Liver (tissue), 9 donors: ENCODE results near the gene UBE3D. TPM values are rescaled to one million over a fixed set of nuclear protein-coding genes. Genes with fewer than 3 reads are reported as not detected.

Experiments
- DNase-seq: peaks from one replicate; pipeline ENCODE4 v3.0.0-alpha.2; 2017; ENCODE audit warnings: low spot score
- H3K27ac ChIP-seq, 2 donors: one replicate each; pipeline ENCODE4 v1.7.0; 2013; ENCODE audit warnings: inconsistent platforms in 2 of 2, low read length in 2 of 2, control low read depth in 1 of 2, low read depth in 1 of 2, mild to moderate bottlenecking in 1 of 2
- H3K27me3 ChIP-seq, 4 donors: one replicate each; pipeline versions ENCODE4 v1.6.1 to v1.7.0; 2013; ENCODE audit warnings: low read length in 3 of 4, inconsistent platforms in 1 of 4, mild to moderate bottlenecking in 1 of 4, moderate library complexity in 1 of 4; ENCODE audit not compliant: control insufficient read depth in 4 of 4, insufficient read depth in 4 of 4
- H3K36me3 ChIP-seq, 4 donors: one replicate each; pipeline versions ENCODE4 v1.6.1 to v1.7.0; 2013; ENCODE audit warnings: low read length in 3 of 4, mild to moderate bottlenecking in 3 of 4, low read depth in 1 of 4, moderate library complexity in 1 of 4; ENCODE audit not compliant: control insufficient read depth in 4 of 4, insufficient read depth in 3 of 4
- H3K4me1 ChIP-seq, 4 donors: one replicate each; pipeline versions ENCODE4 v1.6.1 to v1.7.0; 2013; ENCODE audit warnings: low read length in 3 of 4, mild to moderate bottlenecking in 3 of 4, moderate library complexity in 1 of 4; ENCODE audit not compliant: control insufficient read depth in 4 of 4, insufficient read depth in 4 of 4
- H3K4me3 ChIP-seq, 3 donors: one replicate each; pipeline versions ENCODE4 v1.6.1 to v1.7.0; 2013; ENCODE audit warnings: low read length in 3 of 3, control low read depth in 1 of 3, low read depth in 1 of 3, mild to moderate bottlenecking in 1 of 3
- H3K9ac ChIP-seq, 2 donors: one replicate each; pipeline ENCODE4 v1.7.0; 2013; ENCODE audit warnings: low read length in 2 of 2, mild to moderate bottlenecking in 2 of 2, moderate library complexity in 2 of 2, control low read depth in 1 of 2, low read depth in 1 of 2
- H3K9me3 ChIP-seq, 4 donors: one replicate each; pipeline versions ENCODE4 v1.6.1 to v1.7.0; 2013; ENCODE audit warnings: low read length in 3 of 4; ENCODE audit not compliant: control insufficient read depth in 4 of 4
- ATF3 ChIP-seq: IDR thresholded peaks from 2 replicates; pipeline ENCODE4 v1.6.1; 2016; ENCODE audit warnings: antibody characterized with exemption
- CTCF ChIP-seq: fragments of 150-350 bp; IDR thresholded peaks from 2 replicates; pipeline ENCODE4 v1.5.1; 2017; ENCODE audit warnings: improper control_type of control experiment, low read depth, low read length; ENCODE audit not compliant: missing input control
- EGR1 ChIP-seq, 2 donors: IDR thresholded peaks; 2 replicates each; pipeline ENCODE4 v1.6.1; 2016 to 2018; ENCODE audit warnings: antibody characterized with exemption in 2 of 2, low read depth in 2 of 2
- FOXA1 ChIP-seq: IDR thresholded peaks from 2 replicates; pipeline ENCODE4 v1.6.1; 2016; ENCODE audit warnings: antibody characterized with exemption
- FOXA2 ChIP-seq: IDR thresholded peaks from 2 replicates; pipeline ENCODE4 v1.6.1; 2016; ENCODE audit warnings: antibody characterized with exemption
- GABPA ChIP-seq, 2 donors: IDR thresholded peaks in 1 of 2; conservative IDR thresholded peaks in 1 of 2; 2 replicates each; pipeline ENCODE4 v1.6.1; 2016; ENCODE audit warnings: antibody characterized with exemption in 2 of 2, mild to moderate bottlenecking in 1 of 2, moderate library complexity in 1 of 2
- HNF4A ChIP-seq, 2 donors: conservative IDR thresholded peaks; 2 replicates each; pipeline ENCODE4 v1.6.1; 2016; ENCODE audit warnings: antibody characterized with exemption in 2 of 2, mild to moderate bottlenecking in 2 of 2
- HNF4G ChIP-seq: IDR thresholded peaks from 2 replicates; pipeline ENCODE4 v1.6.1; 2016; ENCODE audit warnings: antibody characterized with exemption
- JUND ChIP-seq, 2 donors: IDR thresholded peaks; 2 replicates each; pipeline ENCODE4 v1.6.1; 2016; ENCODE audit warnings: antibody characterized with exemption in 2 of 2
- MAX ChIP-seq: IDR thresholded peaks from 2 replicates; pipeline ENCODE4 v1.6.1; 2016; ENCODE audit warnings: antibody characterized with exemption
- NR2F2 ChIP-seq: IDR thresholded peaks from 2 replicates; pipeline ENCODE4 v1.6.1; 2016; ENCODE audit warnings: antibody characterized with exemption
- RAD21 ChIP-seq, 2 donors: IDR thresholded peaks; 2 replicates each; pipeline ENCODE4 v1.6.1; 2016; ENCODE audit warnings: antibody characterized with exemption in 2 of 2, mild to moderate bottlenecking in 2 of 2
- REST ChIP-seq: IDR thresholded peaks from 2 replicates; pipeline ENCODE4 v1.6.1; 2016; ENCODE audit warnings: antibody characterized with exemption, mild to moderate bottlenecking
- RXRA ChIP-seq, 2 donors: IDR thresholded peaks; 2 replicates each; pipeline ENCODE4 v1.6.1; 2017 to 2018; ENCODE audit warnings: antibody characterized with exemption in 2 of 2, mild to moderate bottlenecking in 1 of 2
- SP1 ChIP-seq: IDR thresholded peaks from 2 replicates; pipeline ENCODE4 v1.6.1; 2018; ENCODE audit warnings: antibody characterized with exemption, mild to moderate bottlenecking
- TAF1 ChIP-seq: conservative IDR thresholded peaks from 2 replicates; pipeline ENCODE4 v1.6.1; 2016; ENCODE audit warnings: antibody characterized with exemption, mild to moderate bottlenecking
- YY1 ChIP-seq: IDR thresholded peaks from 2 replicates; pipeline ENCODE4 v1.6.1; 2016; ENCODE audit warnings: antibody characterized with exemption, mild to moderate bottlenecking
- WGBS: extraction: QIAGEN DNeasy Blood & Tissue Kit; methylation state at CpG from one replicate; pipeline ENCODE4 v1.1.7; 2013; 5-methylcytosine and 5-hydroxymethylcytosine counted together
- polyA plus RNA-seq, 2 donors: library from polyadenylated mRNA; stranded (reverse) in 1 of 2; unstranded in 1 of 2; fragments of 200-250 nt in 1 of 2; fragments of >200 nt in 1 of 2; fragmentation: Nextera tagmentation in 1 of 2; extraction: Ambion mirVana in 1 of 2; gene quantifications; one replicate each; pipeline versions ENCODE4 v1.2.1 to v1.2.3, GENCODE V29; 2013 to 2015
- total RNA-seq, 2 donors: library from RNA; depleted of rRNA; stranded (reverse); fragments of >200 nt; gene quantifications; one replicate each; pipeline ENCODE4 v1.2.3, GENCODE V29; 2014
- donor health status: healthy.
- donor health status: healthy.
- donor health status: healthy.
- donor health status: healthy.
- donor health status: healthy.

UBE3D gene
- total and polyA plus RNA-seq, 4 donors = 0.78 to 6.4 (median 1.9) TPM

- TF ChIP-seq ATF3 (no peak), EGR1 (IDR thresholded peaks at IDR 0.05; ENCODE audit: low read depth in 2 of 2) (no peak)
Observed at GRCh38 chr6:83061190-83061589, 4.5 kb downstream of the UBE3D start (continued).

GRCh38 chr6:83057705-83058321 is 7.8 kb downstream of the UBE3D start:
- H3K36me3 ChIP-seq = peaks cover 0 to 4% (median under 1%) of the 10 kb centered on the region in 4 donors
- DNase-seq = no peak
- H3K27me3 ChIP-seq = no peaks in the 10 kb centered on the region
- no peaks in the 10 kb centered on the region for H3K4me1 ChIP-seq
- H3K9me3 ChIP-seq = no peaks in the 10 kb centered on the region
- H3K9ac ChIP-seq = no peak overlapping the region
- TF ChIP-seq RAD21 (IDR thresholded peaks at IDR 0.05) = peak; percentile 78 to 90
- TF ChIP-seq YY1 = no peak
- peak; percentile 58 for TF ChIP-seq CTCF
- TF ChIP-seq SP1 = no peak
- TF ChIP-seq FOXA2 = no peak
- no peak for TF ChIP-seq JUND (IDR thresholded peaks at IDR 0.05)
- TF ChIP-seq HNF4A (conservative IDR thresholded peaks at IDR 0.05) = no peak
- TF ChIP-seq GABPA (IDR thresholded peaks at IDR 0.05 in 1 of 2, conservative IDR thresholded peaks at IDR 0.05 in 1 of 2) = no peak
- no peak overlapping the region for H3K4me3 ChIP-seq
- WGBS = 41% methylated on average over 4 of the region's 4 CpGs
- no peak overlapping the region for H3K27ac ChIP-seq

- no peak overlapping the region for H3K4me3 ChIP-seq
- peaks cover 0 to 4% (median under 1%) of the 10 kb centered on the region in 4 donors for H3K36me3 ChIP-seq
- TF ChIP-seq HNF4A (conservative IDR thresholded peaks at IDR 0.05) = no peak
- TF ChIP-seq FOXA1 = no peak
- TF ChIP-seq REST = no peak
- TF ChIP-seq HNF4G = no peak
- peak; percentile 90 for TF ChIP-seq CTCF
- no peak for TF ChIP-seq NR2F2
- peak; percentile 84 to 87 for TF ChIP-seq RAD21 (IDR thresholded peaks at IDR 0.05)
- no peak for TF ChIP-seq MAX
- no peak for TF ChIP-seq RXRA (IDR thresholded peaks at IDR 0.05)
- TF ChIP-seq YY1 = no peak
- no peak for TF ChIP-seq FOXA2
- TF ChIP-seq TAF1 = no peak
- no peak for TF ChIP-seq GABPA (IDR thresholded peaks at IDR 0.05 in 1 of 2, conservative IDR thresholded peaks at IDR 0.05 in 1 of 2)
- no peak for TF ChIP-seq JUND (IDR thresholded peaks at IDR 0.05)
- no peaks in the 10 kb centered on the region for H3K27me3 ChIP-seq
- WGBS = 28% methylated on average over 6 of the region's 6 CpGs
- H3K27ac ChIP-seq = no peak overlapping the region
- peak overlapping the region in 1 of 2 donors; percentile 15 for H3K9ac ChIP-seq
- no peak for DNase-seq
- no peaks in the 10 kb centered on the region for H3K4me1 ChIP-seq
- H3K9me3 ChIP-seq = no peaks in the 10 kb centered on the region
Observed at GRCh38 chr6:83055366-83055964, 10.2 kb downstream of the UBE3D start.
